ENCODE data around the gene IFNAR2. TPM values are rescaled to one million over a fixed set of nuclear protein-coding genes. Genes with fewer than 3 reads are reported as not detected.

The IFNAR2 gene
- total and polyA plus RNA-seq, 2 donors (not counting 1 experiment from before 2014, with no cell fraction given): 5.6 to 24.3 TPM

DNA sequence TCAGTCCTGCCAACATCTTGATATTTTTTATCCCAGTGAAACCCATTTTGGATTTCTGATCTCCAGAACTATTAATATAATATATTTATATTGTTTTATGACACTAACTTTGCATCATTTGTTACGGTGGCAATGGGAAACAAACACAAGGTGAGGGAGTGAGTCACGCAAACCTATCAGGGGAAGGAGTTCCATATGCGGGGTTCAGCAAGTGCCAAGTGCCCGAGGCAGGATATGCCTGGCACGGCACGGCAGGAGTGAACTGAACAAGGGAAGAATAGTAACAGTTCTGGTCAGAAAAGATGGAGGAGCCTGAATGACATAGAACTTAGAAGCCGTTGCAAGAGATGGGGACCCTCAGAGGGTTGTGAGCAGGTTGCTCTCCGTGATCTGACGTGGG, 28.7 kb downstream of the IFNAR2 start:
- no peak overlapping the region for H3K27ac ChIP-seq (ENCODE audit: insufficient read depth, low read length)
- H3K79me2 ChIP-seq (ENCODE audit: control insufficient read depth, insufficient read depth, low read length): no peaks in the 10 kb centered on the region
- TF ChIP-seq, protein P1, sequence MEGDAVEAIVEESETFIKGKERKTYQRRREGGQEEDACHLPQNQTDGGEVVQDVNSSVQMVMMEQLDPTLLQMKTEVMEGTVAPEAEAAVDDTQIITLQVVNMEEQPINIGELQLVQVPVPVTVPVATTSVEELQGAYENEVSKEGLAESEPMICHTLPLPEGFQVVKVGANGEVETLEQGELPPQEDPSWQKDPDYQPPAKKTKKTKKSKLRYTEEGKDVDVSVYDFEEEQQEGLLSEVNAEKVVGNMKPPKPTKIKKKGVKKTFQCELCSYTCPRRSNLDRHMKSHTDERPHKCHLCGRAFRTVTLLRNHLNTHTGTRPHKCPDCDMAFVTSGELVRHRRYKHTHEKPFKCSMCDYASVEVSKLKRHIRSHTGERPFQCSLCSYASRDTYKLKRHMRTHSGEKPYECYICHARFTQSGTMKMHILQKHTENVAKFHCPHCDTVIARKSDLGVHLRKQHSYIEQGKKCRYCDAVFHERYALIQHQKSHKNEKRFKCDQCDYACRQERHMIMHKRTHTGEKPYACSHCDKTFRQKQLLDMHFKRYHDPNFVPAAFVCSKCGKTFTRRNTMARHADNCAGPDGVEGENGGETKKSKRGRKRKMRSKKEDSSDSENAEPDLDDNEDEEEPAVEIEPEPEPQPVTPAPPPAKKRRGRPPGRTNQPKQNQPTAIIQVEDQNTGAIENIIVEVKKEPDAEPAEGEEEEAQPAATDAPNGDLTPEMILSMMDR (conservative IDR thresholded peaks at IDR 0.05 in 1 of 2, IDR thresholded peaks at IDR 0.05 in 1 of 2; ENCODE audit: low read depth in 1 of 2, low read length in 2 of 2): no peak
- no peak for TF ChIP-seq EZH2 (IDR thresholded peaks at IDR 0.05; ENCODE audit: low read length, missing control alignments)
- H2AFZ ChIP-seq (ENCODE audit: low read length): no peak overlapping the region
- no peaks in the 10 kb centered on the region for H3K9me3 ChIP-seq (ENCODE audit: control insufficient read depth, insufficient read depth, low read depth, low read length)
- no peak for DNase-seq (ENCODE audit: low read depth in 2 of 2)
- no peaks in the 10 kb centered on the region for H3K27me3 ChIP-seq (ENCODE audit: control insufficient read depth, insufficient read depth, low read length)
- no peak overlapping the region for H3K9ac ChIP-seq (ENCODE audit: insufficient read depth, low read length)
- H3K4me1 ChIP-seq (ENCODE audit: control insufficient read depth, extremely low read depth, insufficient read depth, low read length): peaks cover 2% of the 10 kb centered on the region
- H3K36me3 ChIP-seq (ENCODE audit: control insufficient read depth, insufficient read depth, low read length): no peaks in the 10 kb centered on the region
- no peaks in the 10 kb centered on the region for H4K20me1 ChIP-seq (ENCODE audit: control insufficient read depth, extremely low read depth, insufficient read depth, low read length)
- H3K4me3 ChIP-seq (replicated peaks in 1 of 4; ENCODE audit: control extremely low read depth in 1 of 4, insufficient read depth in 1 of 4, low read depth in 3 of 4, low read length in 4 of 4): no peak overlapping the region
- H3K4me2 ChIP-seq (ENCODE audit: extremely low read depth, insufficient read depth, low read length): no peak overlapping the region

- Histone ChIP-seq H3K9me3 (ENCODE audit: control insufficient read depth, insufficient read depth, low read depth, low read length) (no peaks in the 10 kb centered on the region), H3K4me1 (ENCODE audit: control insufficient read depth, extremely low read depth, insufficient read depth, low read length) (peaks cover 2% of the 10 kb centered on the region), H3K9ac (ENCODE audit: insufficient read depth, low read length) (no peak overlapping the region), H3K27ac (ENCODE audit: insufficient read depth, low read length) (no peak overlapping the region), H3K79me2 (ENCODE audit: control insufficient read depth, insufficient read depth, low read length) (no peaks in the 10 kb centered on the region), H3K27me3 (ENCODE audit: control insufficient read depth, insufficient read depth, low read length) (no peaks in the 10 kb centered on the region), H3K4me2 (ENCODE audit: extremely low read depth, insufficient read depth, low read length) (no peak overlapping the region), H3K4me3 (replicated peaks in 1 of 4; ENCODE audit: control extremely low read depth in 1 of 4, insufficient read depth in 1 of 4, low read depth in 3 of 4, low read length in 4 of 4) (no peak overlapping the region), H3K36me3 (ENCODE audit: control insufficient read depth, insufficient read depth, low read length) (no peaks in the 10 kb centered on the region), H4K20me1 (ENCODE audit: control insufficient read depth, extremely low read depth, insufficient read depth, low read length) (no peaks in the 10 kb centered on the region), H2AFZ (ENCODE audit: low read length) (no peak overlapping the region)
- TF ChIP-seq, protein P1 (conservative IDR thresholded peaks at IDR 0.05 in 1 of 2, IDR thresholded peaks at IDR 0.05 in 1 of 2; ENCODE audit: low read depth in 1 of 2, low read length in 2 of 2): no peak
- no peak for TF ChIP-seq EZH2 (IDR thresholded peaks at IDR 0.05; ENCODE audit: low read length, missing control alignments)
- DNase-seq (ENCODE audit: low read depth in 2 of 2): peak in 1 of 2 donors; percentile 53
These were observed 29.7 kb downstream of the IFNAR2 start for GRCh38 chr21:33259428-33259827.

DNA sequence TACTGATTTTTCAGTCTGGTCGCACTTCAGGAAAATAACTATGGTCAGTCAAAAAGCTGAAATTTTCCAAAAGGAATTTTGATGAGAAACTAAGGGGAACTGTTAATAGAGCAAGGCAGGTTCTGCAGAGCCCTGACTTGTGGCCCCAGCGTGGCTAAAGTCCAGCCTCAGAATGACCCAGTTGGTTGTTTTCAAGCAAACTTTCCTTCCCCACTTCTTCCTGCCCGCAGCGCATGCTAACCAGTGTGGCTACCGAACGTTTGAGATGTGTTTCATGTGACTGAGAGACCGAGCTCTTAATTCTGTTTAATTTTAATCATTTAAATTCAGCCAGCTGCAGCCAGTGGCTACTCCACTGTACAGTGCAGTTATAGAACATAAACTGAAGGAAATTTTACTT, 30.3 kb downstream of the IFNAR2 start:
- no peak overlapping the region for H2AFZ ChIP-seq (ENCODE audit: low read length)
- H3K4me1 ChIP-seq (ENCODE audit: control insufficient read depth, extremely low read depth, insufficient read depth, low read length): peaks cover 2% of the 10 kb centered on the region
- H3K9ac ChIP-seq (ENCODE audit: insufficient read depth, low read length): no peak overlapping the region
- no peaks in the 10 kb centered on the region for H4K20me1 ChIP-seq (ENCODE audit: control insufficient read depth, extremely low read depth, insufficient read depth, low read length)
- no peaks in the 10 kb centered on the region for H3K27me3 ChIP-seq (ENCODE audit: control insufficient read depth, insufficient read depth, low read length)
- no peak overlapping the region for H3K4me3 ChIP-seq (replicated peaks in 1 of 4; ENCODE audit: control extremely low read depth in 1 of 4, insufficient read depth in 1 of 4, low read depth in 3 of 4, low read length in 4 of 4)
- no peak overlapping the region for H3K4me2 ChIP-seq (ENCODE audit: extremely low read depth, insufficient read depth, low read length)
- H3K9me3 ChIP-seq (ENCODE audit: control insufficient read depth, insufficient read depth, low read depth, low read length): no peaks in the 10 kb centered on the region
- no peaks in the 10 kb centered on the region for H3K36me3 ChIP-seq (ENCODE audit: control insufficient read depth, insufficient read depth, low read length)
- no peak overlapping the region for H3K27ac ChIP-seq (ENCODE audit: insufficient read depth, low read length)
- no peaks in the 10 kb centered on the region for H3K79me2 ChIP-seq (ENCODE audit: control insufficient read depth, insufficient read depth, low read length)
- no peak for TF ChIP-seq EZH2 (IDR thresholded peaks at IDR 0.05; ENCODE audit: low read length, missing control alignments)
- TF ChIP-seq, protein P1 (conservative IDR thresholded peaks at IDR 0.05 in 1 of 2, IDR thresholded peaks at IDR 0.05 in 1 of 2; ENCODE audit: low read depth in 1 of 2, low read length in 2 of 2): no peak
- no peak for DNase-seq (ENCODE audit: low read depth in 2 of 2)

All from fibroblast of lung (primary cell).